Adrenal gland (tissue), 12 donors: ENCODE data around the gene BMAL1. TPM values are rescaled to one million over a fixed set of nuclear protein-coding genes. Genes with fewer than 3 reads are reported as not detected.

Experiments used
- DNase-seq, 7 donors: peaks; one replicate each; pipeline ENCODE4 v3.0.0-alpha.2; 2019 to 2020
- H3K27ac ChIP-seq, 5 donors: fragments of 200-600 bp; sonication (generic) in 4 of 5; 1 replicate in 3 of 5; 2 replicates in 2 of 5; pipeline versions ENCODE4 v1.5.1 to v1.8.0; 2016 to 2020; ENCODE audit warnings: mild to moderate bottlenecking in 1 of 5
- H3K27me3 ChIP-seq: fragments of 200-600 bp; 2 replicates; pipeline ENCODE4 v1.8.0; 2021
- H3K36me3 ChIP-seq, 2 donors: fragments of 200-600 bp; replicated peaks in 1 of 2; 1 replicate in 1 of 2; 2 replicates in 1 of 2; pipeline versions ENCODE4 v1.5.1 to v1.8.0; 2018 to 2022
- H3K4me1 ChIP-seq, 2 donors: fragments of 200-600 bp; replicated peaks in 1 of 2; 1 replicate in 1 of 2; 2 replicates in 1 of 2; pipeline versions ENCODE4 v1.5.1 to v1.8.0; 2018 to 2021
- H3K4me3 ChIP-seq, 4 donors: fragments of 200-600 bp; sonication (generic) in 3 of 4; one replicate each; pipeline ENCODE4 v1.5.1; 2016 to 2018
- H3K9me3 ChIP-seq, 3 donors: fragments of 200-600 bp; sonication (generic) in 1 of 3; replicated peaks in 1 of 3; 1 replicate in 2 of 3; 2 replicates in 1 of 3; pipeline versions ENCODE4 v1.5.1 to v1.8.0; 2016 to 2021
- POLR2A ChIP-seq, 2 donors: fragments of 450-650 bp; IDR thresholded peaks; one replicate each; pipeline ENCODE4 v1.6.1; 2017; ENCODE audit warnings: antibody characterized with exemption in 2 of 2, mild to moderate bottlenecking in 2 of 2, moderate library complexity in 1 of 2
- WGBS, 4 donors: extraction: QIAGEN DNeasy Blood & Tissue Kit in 2 of 4; methylation state at CpG; one replicate each; pipeline versions ENCODE4 v1.1.5 to v1.1.7; 2013 to 2017; 5-methylcytosine and 5-hydroxymethylcytosine counted together
- intact Hi-C, 2 donors: fragments of 100-400 bp; cut with DNase I; formaldehyde crosslinking; loops; one replicate each; pipeline versions ENCODE4 v1.14.1 to v1.15.0; 2022 to 2023
- polyA plus RNA-seq, 3 donors: library from polyadenylated mRNA; stranded (reverse); fragments of 200-250 nt in 2 of 3; fragments of 350-450 nt in 1 of 3; fragmentation: Illumina TruSeq in 1 of 3; extraction: RNeasy Lipid Tissue Mini Kit (QIAGEN cat#74804) in 1 of 3; gene quantifications; one replicate each; pipeline ENCODE4 v1.2.3, GENCODE V29; 2013 to 2014
- total RNA-seq, 9 donors: library from RNA; depleted of rRNA in 4 of 9; stranded (reverse); fragments of >200 nt in 4 of 9; fragments of 120-200 nt in 1 of 9; fragmentation: NEBNext Ultra II Directional in 1 of 9; extraction: Animal tissue kit (Norgen Biotek cat#: 25700) in 1 of 9; gene quantifications; one replicate each; pipeline versions ENCODE4 v1.1.0 to v1.2.4, GENCODE V29; 2013 to 2023
- TF ChIP-seq, protein P1 (sequence below), 6 experiments: fragments of 450-650 bp in 4 of 6; fragments of 200-600 bp in 2 of 6; sonication (generic) in 1 of 6; IDR thresholded peaks; 1 replicate in 5 of 6; 2 replicates in 1 of 6; pipeline versions ENCODE4 v1.5.1 to v1.8.0; 2016 to 2021; ENCODE audit warnings: antibody characterized with exemption in 6 of 6, mild to moderate bottlenecking in 2 of 6, moderate library complexity in 1 of 6
- donor health status: healthy with polysubstance abuse.
- donor health status: Bipolar disorder and iron deficiency.
- donor health status: DM: yes; HTN: yes; CAD: no.
- donor health status: DM: no; HTN: no; CAD: no.
- donor health status: DM: no; HTN: no; CAD: no.
- donor health status: DM: yes; HTN: yes; CAD: no.

BMAL1 gene
- total and polyA plus RNA-seq, 12 donors = 13.9 to 80.3 (median 34.3) TPM

DNA sequence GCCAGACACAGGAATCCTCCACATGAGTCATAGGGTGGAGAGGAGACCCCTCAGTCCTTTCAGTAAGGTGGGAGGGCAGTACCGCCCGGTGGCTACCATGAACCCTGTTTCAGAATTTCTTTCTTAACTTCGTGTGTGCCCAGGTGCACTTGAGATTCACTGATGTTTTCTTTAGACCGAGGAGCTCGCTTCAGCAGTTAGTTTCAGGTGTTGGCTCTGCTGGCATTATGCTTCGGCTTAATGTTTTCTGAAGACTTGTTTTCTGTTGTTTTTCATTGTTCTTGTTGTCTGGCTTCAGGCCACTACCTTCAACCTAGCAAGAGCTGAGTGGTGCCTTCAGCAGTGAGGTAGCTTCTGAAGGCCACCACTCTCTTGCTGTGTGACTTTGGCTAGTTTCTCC is 71.5 kb downstream of the BMAL1 start:
- H3K27me3 ChIP-seq = no peaks in the 10 kb centered on the region
- H3K36me3 ChIP-seq = peaks cover 0 to 9% of the 10 kb centered on the region in 2 donors
- 91 to 94% (median 93%) methylated on average over 6 of the region's 6 CpGs for WGBS, 4 donors
- no peak overlapping the region for H3K27ac ChIP-seq
- no peak for DNase-seq
- no peak overlapping the region for H3K4me3 ChIP-seq
- intact Hi-C loops = no loop called here
- TF ChIP-seq, protein P1, sequence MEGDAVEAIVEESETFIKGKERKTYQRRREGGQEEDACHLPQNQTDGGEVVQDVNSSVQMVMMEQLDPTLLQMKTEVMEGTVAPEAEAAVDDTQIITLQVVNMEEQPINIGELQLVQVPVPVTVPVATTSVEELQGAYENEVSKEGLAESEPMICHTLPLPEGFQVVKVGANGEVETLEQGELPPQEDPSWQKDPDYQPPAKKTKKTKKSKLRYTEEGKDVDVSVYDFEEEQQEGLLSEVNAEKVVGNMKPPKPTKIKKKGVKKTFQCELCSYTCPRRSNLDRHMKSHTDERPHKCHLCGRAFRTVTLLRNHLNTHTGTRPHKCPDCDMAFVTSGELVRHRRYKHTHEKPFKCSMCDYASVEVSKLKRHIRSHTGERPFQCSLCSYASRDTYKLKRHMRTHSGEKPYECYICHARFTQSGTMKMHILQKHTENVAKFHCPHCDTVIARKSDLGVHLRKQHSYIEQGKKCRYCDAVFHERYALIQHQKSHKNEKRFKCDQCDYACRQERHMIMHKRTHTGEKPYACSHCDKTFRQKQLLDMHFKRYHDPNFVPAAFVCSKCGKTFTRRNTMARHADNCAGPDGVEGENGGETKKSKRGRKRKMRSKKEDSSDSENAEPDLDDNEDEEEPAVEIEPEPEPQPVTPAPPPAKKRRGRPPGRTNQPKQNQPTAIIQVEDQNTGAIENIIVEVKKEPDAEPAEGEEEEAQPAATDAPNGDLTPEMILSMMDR (IDR thresholded peaks at IDR 0.05) = no peak
- no peak for TF ChIP-seq POLR2A (IDR thresholded peaks at IDR 0.05)
- no peaks in the 10 kb centered on the region for H3K9me3 ChIP-seq
- H3K4me1 ChIP-seq = no peaks in the 10 kb centered on the region

DNA sequence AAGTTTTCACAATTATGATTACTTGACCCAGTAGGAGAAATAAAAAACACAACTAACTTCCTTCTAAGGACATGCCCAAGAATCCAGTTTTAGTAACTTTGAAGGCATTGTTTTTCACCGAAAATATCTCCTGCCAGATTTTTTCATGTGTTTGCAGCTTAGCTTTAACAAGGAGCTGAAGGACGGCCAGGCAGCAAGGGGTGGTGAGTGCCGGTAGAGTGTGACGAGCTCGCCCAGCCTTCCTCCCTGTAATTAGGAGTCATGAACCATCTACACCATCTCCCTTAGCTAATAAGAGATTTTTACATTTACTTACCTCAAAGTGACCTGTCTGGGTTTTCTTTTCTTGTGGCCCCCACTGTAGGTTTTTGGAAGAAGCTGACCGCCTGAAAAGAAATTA is 72.0 kb downstream of the BMAL1 start:
- no peak for TF ChIP-seq POLR2A (IDR thresholded peaks at IDR 0.05)
- TF ChIP-seq, protein P1 (IDR thresholded peaks at IDR 0.05) = no peak
- H3K27me3 ChIP-seq = no peaks in the 10 kb centered on the region
- H3K9me3 ChIP-seq = no peaks in the 10 kb centered on the region
- intact Hi-C loops = no loop called here
- H3K4me1 ChIP-seq = no peaks in the 10 kb centered on the region
- no peak overlapping the region for H3K27ac ChIP-seq
- no peak for DNase-seq
- H3K36me3 ChIP-seq = peaks cover 0 to 14% of the 10 kb centered on the region in 2 donors
- WGBS, 4 donors = 91 to 97% (median 94%) methylated on average over 6 of the region's 6 CpGs
- H3K4me3 ChIP-seq = no peak overlapping the region

DNA sequence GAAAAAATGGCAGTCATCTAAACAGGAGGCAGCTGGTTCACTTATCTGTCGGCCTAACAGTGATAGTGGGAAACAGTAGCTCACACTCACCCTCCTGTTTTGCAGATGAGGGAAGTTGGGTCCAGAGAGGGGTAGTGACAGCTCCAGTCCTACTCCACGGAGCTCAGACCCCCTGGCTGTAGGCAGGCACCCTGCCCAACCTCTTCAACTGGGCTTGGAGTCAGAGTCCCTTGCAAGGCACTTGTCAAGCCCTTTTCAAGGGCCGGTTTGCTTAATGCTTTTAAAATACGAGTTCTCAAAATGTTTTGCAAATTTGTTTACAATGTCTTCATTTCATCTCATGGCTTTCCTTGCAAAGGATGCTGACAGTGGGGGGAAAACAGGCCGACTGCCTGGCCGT is 75.1 kb downstream of the BMAL1 start:
- WGBS, 4 donors = 84 to 92% (median 90%) methylated on average over 5 to 6 of the region's 6 CpGs
- Histone ChIP-seq H3K4me1 (no peaks in the 10 kb centered on the region), H3K9me3 (no peaks in the 10 kb centered on the region), H3K27me3 (no peaks in the 10 kb centered on the region), H3K27ac (no peak overlapping the region), H3K36me3 (peaks cover 0 to 38% of the 10 kb centered on the region in 2 donors), H3K4me3 (no peak overlapping the region)
- TF ChIP-seq, protein P1 (IDR thresholded peaks at IDR 0.05) = no peak
- TF ChIP-seq POLR2A (IDR thresholded peaks at IDR 0.05) = no peak
- intact Hi-C loops = loop anchor here in 1 of 2 donors (10.0 kb wide), 1 partner anchor 112 kb away; the partner anchor contains the start of gene BTBD10
- no peak for DNase-seq

DNA sequence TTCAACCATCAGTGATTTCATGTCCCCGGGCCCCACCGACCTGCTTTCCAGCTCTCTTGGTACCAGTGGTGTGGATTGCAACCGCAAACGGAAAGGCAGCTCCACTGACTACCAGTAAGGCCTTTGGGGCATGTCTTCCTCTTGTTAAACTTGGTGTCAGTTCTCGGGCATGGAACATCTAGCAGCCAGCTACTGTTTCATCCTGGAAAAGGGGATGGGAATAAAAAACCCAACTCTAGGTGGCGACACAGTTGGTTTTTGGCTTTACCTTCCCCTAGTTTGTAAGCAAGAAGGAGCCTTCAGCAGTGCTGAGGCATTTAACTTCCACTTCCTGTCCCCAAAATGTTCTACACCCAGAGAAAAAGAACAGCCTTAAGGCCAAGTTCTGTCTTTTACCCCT is 76.7 kb downstream of the BMAL1 start:
- Histone ChIP-seq H3K36me3 (peaks cover 0 to 52% of the 10 kb centered on the region in 2 donors), H3K9me3 (no peaks in the 10 kb centered on the region), H3K4me1 (no peaks in the 10 kb centered on the region), H3K27ac (no peak overlapping the region), H3K4me3 (no peak overlapping the region), H3K27me3 (no peaks in the 10 kb centered on the region)
- WGBS, 4 donors = 91 to 97% (median 93%) methylated on average over 4 to 6 of the region's 6 CpGs
- DNase-seq = no peak
- intact Hi-C loops = loop anchor here in 1 of 2 donors (10.0 kb wide), 1 partner anchor 110 kb away; the partner anchor contains the start of gene BTBD10
- TF ChIP-seq POLR2A (IDR thresholded peaks at IDR 0.05) = no peak
- TF ChIP-seq, protein P1 (IDR thresholded peaks at IDR 0.05) = no peak
